Type B pancreatic cell (in vitro differentiated cells): ENCODE measurements around the gene SOX1. TPM values are rescaled to one million over a fixed set of nuclear protein-coding genes. Genes with fewer than 3 reads are reported as not detected.

ENCODE experiments used
- DNase-seq: peaks from one replicate; pipeline ENCODE4 v3.0.0; 2021; ENCODE audit warnings: mixed read lengths; ENCODE audit not compliant: unreplicated experiment; ENCODE audit errors: extremely low spot score
- H3K27ac Mint-ChIP-seq: 2 replicates; pipeline ENCODE4 v1.8.0; 2021; ENCODE audit warnings: mild to moderate bottlenecking, mixed read lengths
- H3K27me3 Mint-ChIP-seq: 2 replicates; pipeline ENCODE4 v1.8.0; 2021; ENCODE audit warnings: mixed read lengths
- H3K36me3 Mint-ChIP-seq: 2 replicates; pipeline ENCODE4 v1.8.0; 2021; ENCODE audit warnings: mixed read lengths
- H3K4me1 Mint-ChIP-seq: one replicate; pipeline ENCODE4 v1.8.0; 2021; ENCODE audit warnings: mixed read lengths; ENCODE audit not compliant: unreplicated experiment
- H3K4me3 Mint-ChIP-seq: 2 replicates; pipeline ENCODE4 v1.8.0; 2021; ENCODE audit warnings: mild to moderate bottlenecking, mixed read lengths
- H3K9me3 Mint-ChIP-seq: 2 replicates; pipeline ENCODE4 v1.8.0; 2021; ENCODE audit warnings: mixed read lengths
- CTCF ChIP-seq: fragments of 200-600 bp; sonication (generic); conservative IDR thresholded peaks from 2 replicates; pipeline ENCODE4 v1.5.0; 2021; ENCODE audit warnings: antibody characterized with exemption, mild to moderate bottlenecking
- total RNA-seq: library from RNA; stranded (reverse); gene quantifications from 2 replicates; pipeline ENCODE4 v1.2.1, GENCODE V29; 2021; ENCODE audit warnings: low replicate concordance

The SOX1 gene
- total RNA-seq, 1 donor from 2014 or later, result 1.3 TPM

- no peak for DNase-seq
- no peak for TF ChIP-seq CTCF
- Mint-ChIP-seq H3K4me1 (no peaks in the 10 kb centered on the region), H3K27me3 (peaks cover 61% of the 10 kb centered on the region), H3K4me3 (no peak overlapping the region), H3K27ac (no peak overlapping the region), H3K36me3 (peaks cover 4% of the 10 kb centered on the region), H3K9me3 (peaks cover 17% of the 10 kb centered on the region)
Measured at GRCh38 chr13:112079696-112080095, 12.7 kb downstream of the SOX1 start.

- Mint-ChIP-seq H3K36me3 (peaks cover 4% of the 10 kb centered on the region), H3K27ac (no peak overlapping the region), H3K4me3 (no peak overlapping the region), H3K9me3 (peaks cover 17% of the 10 kb centered on the region), H3K4me1 (no peaks in the 10 kb centered on the region), H3K27me3 (peaks cover 61% of the 10 kb centered on the region)
- no peak for TF ChIP-seq CTCF
- DNase-seq, result no peak
Measured at GRCh38 chr13:112083971-112084370, 17.0 kb downstream of the SOX1 start.

- Mint-ChIP-seq H3K27ac (no peak overlapping the region), H3K4me3 (no peak overlapping the region), H3K27me3 (peaks cover 84% of the 10 kb centered on the region), H3K4me1 (no peaks in the 10 kb centered on the region), H3K9me3 (no peaks in the 10 kb centered on the region), H3K36me3 (no peaks in the 10 kb centered on the region)
- TF ChIP-seq CTCF, result no peak
- DNase-seq, result no peak
Measured at GRCh38 chr13:112092453-112092852, 25.5 kb downstream of the SOX1 start.

GRCh38 chr13:112095354-112095753 lies 28.4 kb downstream of the SOX1 start:
- Mint-ChIP-seq H3K9me3 (no peaks in the 10 kb centered on the region), H3K27ac (no peak overlapping the region), H3K36me3 (no peaks in the 10 kb centered on the region), H3K4me3 (no peak overlapping the region), H3K27me3 (peaks cover 95% of the 10 kb centered on the region), H3K4me1 (no peaks in the 10 kb centered on the region)
- TF ChIP-seq CTCF, result no peak
- no peak for DNase-seq

GRCh38 chr13:112096959-112097358 lies 30.0 kb downstream of the SOX1 start:
- Mint-ChIP-seq H3K4me1 (no peaks in the 10 kb centered on the region), H3K36me3 (no peaks in the 10 kb centered on the region), H3K4me3 (no peak overlapping the region), H3K27ac (no peak overlapping the region), H3K27me3 (peaks cover 98% of the 10 kb centered on the region), H3K9me3 (no peaks in the 10 kb centered on the region)
- DNase-seq, result no peak
- no peak for TF ChIP-seq CTCF

- peaks cover 98% of the 10 kb centered on the region for H3K27me3 Mint-ChIP-seq
- H3K36me3 Mint-ChIP-seq, result no peaks in the 10 kb centered on the region
- H3K27ac Mint-ChIP-seq, result no peak overlapping the region
- H3K9me3 Mint-ChIP-seq, result no peaks in the 10 kb centered on the region
- no peak for DNase-seq
- no peak overlapping the region for H3K4me3 Mint-ChIP-seq
- peaks cover 5% of the 10 kb centered on the region for H3K4me1 Mint-ChIP-seq
- TF ChIP-seq CTCF, result no peak
Measured at GRCh38 chr13:112097770-112098169, 30.8 kb downstream of the SOX1 start.
